ENCODE data around the gene CDH13.

- TF ChIP-seq ARNTL (CRISPR knock-in tag; IDR thresholded peaks at IDR 0.05; ENCODE audit: borderline replicate concordance, low read depth) (no peak), CREB5 (CRISPR knock-in tag; IDR thresholded peaks at IDR 0.05; ENCODE audit: low read depth) (no peak)
Measured at GRCh38 chr16:82726306-82726705, 99.5 kb downstream of the CDH13 start.

Data from SK-N-SH treated with all-trans-retinoic acid at 6 μM for 48 hours (cell line).